GM19239 (cell line): ENCODE results near the gene SGK1.
"Not testable (repeated sequence)": the region's sequence is repeated elsewhere in the genome, so short reads cannot be mapped to it uniquely, and the experiment has no call there.

Experiments
- DNase-seq: peaks from one replicate; pipeline ENCODE4 v3.0.0; 2011; ENCODE audit warnings: low spot score; ENCODE audit not compliant: insufficient read length
- FAIRE-seq: peaks from 2 replicates; lab custom pipeline; 2011; peaks lifted over from hg19 to GRCh38; lab: Jason Lieb, UNC

The SGK1 gene

DNA sequence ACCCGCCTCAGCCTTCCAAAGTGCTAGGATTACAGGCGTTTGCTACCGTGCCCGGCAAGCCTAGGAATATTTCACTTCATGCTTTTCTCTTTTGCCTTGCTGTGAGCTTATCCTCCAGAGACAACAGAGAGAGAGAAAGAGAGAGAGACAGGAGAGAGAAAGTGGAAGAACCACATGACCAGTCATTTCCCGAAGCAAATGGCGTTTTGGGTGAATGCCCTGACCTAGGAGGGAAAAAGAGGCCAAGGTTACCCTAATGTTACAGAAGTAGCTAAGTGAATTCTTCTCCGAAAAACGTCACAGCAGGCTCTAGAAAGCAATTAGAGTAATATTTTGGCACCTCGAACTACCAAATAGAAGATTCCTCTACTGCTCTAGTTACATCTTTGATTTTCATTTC is 9.1 kb downstream of the SGK1 start:
- FAIRE-seq (no peak), DNase-seq (no peak)

DNA sequence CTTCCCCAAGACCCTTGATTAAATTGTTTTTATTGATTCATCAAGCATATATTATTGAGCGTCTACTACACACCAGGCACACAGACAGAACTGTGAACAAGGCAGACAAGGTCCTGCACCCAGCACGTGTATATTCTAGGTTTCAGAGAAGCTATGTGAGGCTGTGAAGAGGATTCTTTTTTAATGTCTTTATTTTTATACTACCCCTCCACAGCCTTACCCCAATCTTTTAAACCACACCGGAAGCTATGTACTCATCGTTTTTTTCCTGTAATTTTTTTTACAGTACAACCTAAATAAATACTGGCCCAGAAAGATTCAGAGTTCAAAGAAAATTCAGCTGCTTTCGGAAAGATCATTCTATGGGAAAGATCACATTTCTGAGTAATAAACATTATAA is 10.0 kb downstream of the SGK1 start:
- DNase-seq = no peak

DNA sequence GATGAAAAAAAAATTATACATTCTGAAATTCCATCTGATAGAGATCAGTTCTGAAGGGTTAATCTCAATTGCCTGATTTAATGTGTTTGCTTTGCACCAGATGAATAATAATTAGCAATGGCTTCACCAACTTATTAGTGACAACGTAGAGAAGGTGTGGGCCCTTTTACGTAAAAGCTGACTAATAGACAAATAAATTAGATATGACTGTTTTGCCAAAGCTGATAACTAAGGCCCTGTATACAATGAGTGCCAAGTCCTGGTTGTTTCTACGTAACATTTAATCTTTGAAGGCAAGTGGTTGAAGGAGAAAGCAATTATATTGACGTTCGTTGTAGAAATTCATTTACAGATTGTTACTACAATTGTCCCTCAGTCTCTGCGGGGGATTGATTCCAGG is 10.8 kb downstream of the SGK1 start:
- FAIRE-seq (no peak), DNase-seq (no peak)

More for the DNA sequence above, 10.0 kb downstream of the SGK1 start:
- FAIRE-seq = no peak

DNA sequence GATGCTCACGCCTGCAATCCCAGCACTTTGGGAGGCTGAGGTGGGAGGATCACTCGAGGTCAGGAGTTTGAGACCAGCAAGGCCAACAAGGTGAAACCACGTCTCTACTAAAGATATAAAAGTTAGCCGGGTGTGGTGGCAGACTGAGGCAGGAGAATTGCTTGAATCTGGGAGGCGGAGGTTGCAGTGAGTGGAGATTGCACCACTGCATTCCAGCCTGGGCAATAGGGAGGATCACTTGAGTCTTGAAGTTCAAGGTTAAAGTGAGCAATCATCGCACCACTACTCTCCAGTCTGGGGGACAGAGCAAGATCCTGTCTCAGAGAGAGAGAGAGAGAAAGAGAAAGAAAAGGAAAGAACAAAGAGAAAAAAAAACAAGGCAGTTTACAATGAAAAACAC is 13.5 kb downstream of the SGK1 start:
- DNase-seq, FAIRE-seq: not testable (repeated sequence)

DNA sequence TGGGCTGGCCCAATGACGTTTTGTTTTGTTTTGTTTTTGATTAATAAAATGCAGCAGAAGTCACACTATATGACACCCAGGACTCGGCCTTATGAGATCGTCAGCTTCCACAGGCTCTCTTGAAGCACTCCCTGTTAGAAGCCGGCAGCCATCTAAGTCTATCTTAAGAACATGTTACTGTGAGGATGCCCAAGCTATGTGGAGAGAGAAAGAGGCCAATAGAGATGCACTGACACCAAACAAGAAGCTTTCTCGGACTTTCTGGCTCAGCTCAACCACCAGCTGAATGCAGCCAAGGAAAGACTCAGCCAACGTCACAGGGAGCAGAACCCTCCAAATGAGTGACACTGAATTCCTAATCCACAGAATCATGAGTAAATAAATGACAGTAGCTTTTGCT is 14.0 kb downstream of the SGK1 start:
- FAIRE-seq (no peak), DNase-seq (no peak)

DNA sequence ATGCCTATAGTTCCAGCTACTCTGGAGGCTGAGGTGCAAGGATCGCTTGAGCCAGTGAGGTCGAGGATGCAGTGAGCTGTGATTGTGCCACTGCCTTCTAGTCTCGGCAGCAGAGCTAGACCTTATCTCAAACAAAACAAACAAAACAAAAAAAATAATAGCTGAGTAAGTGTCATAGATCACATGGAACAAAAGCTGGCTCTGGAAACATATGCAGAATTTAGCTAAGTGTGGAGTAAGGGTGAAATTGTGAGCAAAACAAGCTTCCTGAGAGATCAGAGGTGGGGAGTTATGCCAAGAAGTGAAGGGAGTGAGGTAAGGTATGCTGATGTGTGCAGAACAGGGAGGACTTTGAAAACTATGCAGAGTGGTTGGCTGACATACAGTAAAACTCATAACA is 18.7 kb downstream of the SGK1 start:
- DNase-seq (no peak), FAIRE-seq (no peak)

DNA sequence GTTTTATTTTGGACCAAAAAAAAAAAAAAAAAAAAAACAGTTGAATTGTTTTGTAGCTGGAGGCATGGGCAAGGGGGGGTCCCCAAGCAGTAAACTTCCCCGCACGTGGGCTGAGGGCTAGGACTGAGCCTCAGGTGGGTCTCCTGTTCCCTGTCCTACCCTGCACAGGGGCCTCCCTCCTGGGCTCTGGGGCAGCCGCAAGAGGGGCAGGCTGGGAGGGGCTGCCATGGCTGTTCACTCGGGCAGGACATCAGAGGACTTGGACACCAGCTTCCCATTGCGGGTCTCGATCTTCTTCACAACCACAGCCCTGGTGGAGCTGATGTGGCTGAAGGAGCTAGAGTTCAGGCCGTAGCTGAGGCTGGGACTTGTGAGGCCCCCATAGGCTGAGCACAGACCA is 21.1 kb downstream of the SGK1 start:
- FAIRE-seq (no peak), DNase-seq (no peak)

DNA sequence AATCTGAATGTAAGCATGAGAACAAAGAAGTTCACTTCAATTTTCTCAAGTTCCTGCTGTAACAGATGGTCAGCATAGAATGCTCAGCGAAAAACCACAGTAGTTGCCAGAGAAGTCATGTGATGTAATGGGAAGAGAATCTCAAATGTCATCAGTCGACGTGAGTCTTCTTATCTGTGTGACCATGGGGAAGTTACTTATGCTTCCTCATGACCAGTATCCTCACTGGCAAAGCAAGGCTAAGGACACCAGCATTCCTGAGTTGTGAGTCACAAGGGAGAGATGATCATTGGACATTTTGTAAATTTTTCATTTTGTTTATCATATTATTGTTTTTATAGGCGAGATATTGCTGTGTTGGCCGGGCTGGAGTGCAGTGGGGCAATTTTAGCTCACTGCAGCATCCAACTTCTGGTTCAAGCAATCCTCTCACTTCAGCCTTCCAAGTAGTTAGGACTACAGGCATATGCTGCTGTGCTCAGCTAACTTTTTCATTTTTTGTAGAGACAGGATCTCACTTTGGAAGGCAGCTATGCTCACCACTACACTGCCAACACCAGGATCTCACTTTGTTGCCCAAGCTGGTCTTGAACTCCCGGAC is 21.9 kb downstream of the SGK1 start:
- FAIRE-seq (peak; percentile 26), DNase-seq (peak; percentile 9)

DNA sequence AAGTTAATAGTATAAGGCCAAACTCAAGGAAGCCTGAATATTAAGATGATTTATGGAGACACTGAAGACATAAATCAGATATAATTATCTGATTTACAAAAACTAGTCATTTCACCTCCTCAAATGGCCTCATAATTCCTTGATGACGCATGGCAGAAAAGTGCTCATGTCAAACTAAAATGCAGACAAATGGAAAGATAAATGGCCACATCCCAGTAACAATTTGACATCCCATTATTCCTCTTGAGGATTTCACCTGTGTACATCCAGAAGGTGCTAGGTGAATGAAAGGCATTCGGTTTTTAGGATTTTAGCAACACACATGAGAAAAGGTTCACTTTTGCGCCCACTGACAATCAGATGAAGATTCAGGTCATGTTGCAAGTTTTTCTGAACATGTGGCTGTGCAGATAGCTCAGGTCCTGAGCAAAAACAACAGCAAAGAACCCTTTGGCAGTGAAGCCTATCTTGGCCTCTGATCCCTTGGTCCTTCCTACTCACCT is 24.2 kb downstream of the SGK1 start:
- FAIRE-seq (no peak), DNase-seq (no peak)

DNA sequence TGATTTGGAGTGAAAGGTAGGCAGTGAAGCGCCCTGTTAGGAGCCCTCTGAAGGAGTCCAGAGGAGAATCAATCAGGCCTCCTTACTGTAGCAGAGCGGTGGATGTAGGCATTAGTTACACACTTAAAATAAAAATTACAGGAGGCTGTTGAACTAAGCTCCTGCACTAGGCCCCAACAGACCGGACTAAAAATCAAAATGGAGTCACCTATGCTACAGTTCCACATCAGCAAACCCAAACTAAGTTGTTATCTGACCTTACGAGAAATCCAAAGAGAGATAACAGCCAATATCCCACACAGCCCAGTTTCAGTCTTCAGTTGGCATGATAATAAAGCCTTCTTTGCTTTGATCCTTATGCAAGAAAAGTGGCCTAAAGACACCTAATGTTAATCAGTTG is 26.8 kb downstream of the SGK1 start:
- no peak for FAIRE-seq

DNA sequence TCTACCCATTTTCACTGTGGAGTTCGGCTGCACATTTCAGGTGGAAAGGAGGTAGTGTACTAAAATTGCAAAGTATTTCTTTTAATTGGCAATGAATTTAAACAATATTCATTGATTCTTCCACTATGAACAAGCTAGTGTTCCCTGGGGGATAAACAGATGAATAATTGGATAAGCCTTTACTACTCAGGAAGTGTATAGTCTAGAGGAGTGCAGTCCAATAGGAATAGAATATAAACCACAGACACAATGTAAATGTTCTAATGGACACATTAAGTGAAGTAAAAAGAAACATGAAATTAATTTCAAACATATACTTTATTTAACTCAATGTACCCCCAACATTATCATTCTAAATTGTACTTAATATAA is 28.7 kb downstream of the SGK1 start:
- DNase-seq (no peak), FAIRE-seq (no peak)

More for the DNA sequence above, 26.8 kb downstream of the SGK1 start:
- no peak for DNase-seq

DNA sequence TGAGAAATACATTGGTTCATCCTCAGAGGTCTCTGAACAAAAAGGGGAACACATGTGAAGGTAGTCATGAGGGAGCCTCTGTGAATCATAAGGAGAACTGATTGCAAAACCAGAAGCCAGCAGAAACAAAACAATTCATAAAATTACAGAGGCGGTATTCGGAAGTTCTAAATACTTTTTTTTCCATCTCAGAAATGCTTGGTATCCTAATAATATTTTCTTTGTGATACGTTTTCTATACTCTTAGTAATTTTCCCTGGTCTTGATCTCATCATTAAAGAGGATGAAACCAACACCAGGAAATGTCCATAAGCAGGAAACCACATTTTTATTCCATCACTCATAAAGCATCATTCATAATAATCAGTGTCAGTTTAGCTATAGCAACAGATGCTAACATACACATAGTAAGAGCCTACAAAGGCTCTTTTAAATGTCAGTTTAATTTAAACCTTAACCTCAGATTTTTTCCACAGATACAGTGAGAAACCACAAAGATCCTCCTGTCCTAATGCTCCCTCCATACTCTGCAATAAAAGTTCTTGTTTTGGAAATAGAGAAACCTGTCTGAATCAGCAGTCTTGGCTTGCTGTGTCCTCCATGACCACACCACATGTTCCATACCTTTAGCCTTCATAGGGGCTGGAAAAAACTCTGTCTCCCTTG is 29.2 kb downstream of the SGK1 start:
- DNase-seq = no peak
- no peak for FAIRE-seq

DNA sequence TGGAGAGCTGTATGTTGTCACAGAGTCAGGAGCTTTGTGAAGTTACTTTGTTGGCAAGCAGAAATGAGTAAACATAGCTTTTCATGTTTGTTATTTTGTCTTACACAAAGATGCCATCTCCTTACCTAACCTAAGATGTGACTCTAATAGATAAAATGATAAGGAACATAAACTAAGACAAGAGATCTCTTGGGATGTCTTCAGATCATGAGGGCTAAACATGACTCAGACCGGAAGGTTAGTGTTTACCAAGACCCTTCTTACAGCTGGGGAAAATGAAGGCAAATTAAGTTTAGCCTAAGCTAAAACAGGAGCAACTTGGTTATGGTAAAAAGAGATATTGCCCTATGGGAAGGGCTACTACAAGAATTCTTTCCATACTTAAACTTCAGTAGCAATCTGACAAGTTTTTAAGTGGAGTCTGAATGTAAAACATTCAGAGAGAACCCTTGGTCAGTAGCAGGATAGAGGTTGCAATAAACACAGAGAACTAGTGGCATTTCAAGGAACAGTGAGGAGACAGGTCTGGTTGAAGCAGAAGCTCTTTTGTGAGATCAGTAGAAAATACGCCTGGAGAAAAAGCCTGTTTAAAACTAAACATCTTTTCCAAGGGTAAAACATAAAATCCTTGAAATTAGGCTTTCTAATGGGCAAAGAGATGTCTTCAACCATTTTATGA is 29.9 kb downstream of the SGK1 start:
- no peak for DNase-seq

DNA sequence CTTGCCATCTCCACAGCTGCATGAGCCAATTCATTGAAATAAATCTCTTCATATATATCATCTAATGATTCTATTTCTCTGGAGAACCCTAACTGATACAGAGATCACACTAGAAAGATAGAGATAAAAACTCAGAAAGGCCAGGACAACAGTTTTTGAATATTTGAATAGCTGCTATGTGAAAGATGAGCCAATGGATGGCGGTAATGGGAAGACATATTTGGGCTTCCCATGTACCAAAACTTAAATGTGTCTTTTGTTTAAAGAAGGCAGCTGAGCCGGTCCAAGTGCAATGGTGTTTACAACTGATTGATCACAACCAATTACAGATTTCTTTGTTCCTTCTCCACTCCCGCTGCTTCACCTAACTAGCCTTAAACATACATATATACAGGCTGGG is 35.1 kb downstream of the SGK1 start:
- DNase-seq (no peak), FAIRE-seq (no peak)

More for the DNA sequence above, 29.9 kb downstream of the SGK1 start:
- peak; percentile 58 for FAIRE-seq

DNA sequence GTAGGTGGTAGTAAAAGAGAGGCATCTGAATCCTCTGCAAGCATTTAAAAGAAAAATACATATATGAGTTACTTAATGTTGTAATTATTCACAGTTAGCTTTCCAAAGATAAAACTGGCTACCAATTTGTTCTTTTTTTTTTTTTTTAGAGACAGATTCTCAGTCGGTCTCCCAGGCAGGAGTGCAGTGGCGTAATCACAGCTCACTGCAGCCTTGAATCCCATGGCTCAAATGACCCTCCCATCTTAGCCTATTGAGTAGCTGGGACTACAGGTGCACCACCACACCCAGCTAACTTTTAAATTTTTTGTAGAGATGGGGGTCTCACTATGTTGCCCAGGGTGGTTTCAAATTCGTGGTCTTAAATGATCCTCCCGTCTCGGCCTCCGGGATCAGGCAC is 36.5 kb downstream of the SGK1 start:
- FAIRE-seq = no peak
- no peak for DNase-seq

DNA sequence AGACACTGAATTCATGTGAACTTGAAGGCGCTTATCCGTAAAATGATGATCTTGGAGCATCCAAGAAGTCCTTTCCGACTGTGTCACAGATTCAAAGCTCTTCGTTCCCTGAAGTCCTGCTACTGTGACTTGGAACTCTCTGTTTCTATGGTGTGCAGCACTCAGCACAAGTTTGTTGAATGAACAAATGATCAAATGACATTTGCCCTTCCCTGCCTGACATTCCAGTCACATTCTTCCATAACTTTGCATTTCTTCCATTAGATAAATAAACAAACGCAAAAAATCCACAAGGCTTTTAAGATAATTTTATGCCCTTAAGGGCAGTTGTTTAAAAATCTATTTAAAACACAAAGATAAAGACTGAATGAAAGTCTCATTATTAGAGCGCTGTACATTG is 39.9 kb downstream of the SGK1 start:
- FAIRE-seq (no peak), DNase-seq (no peak)

DNA sequence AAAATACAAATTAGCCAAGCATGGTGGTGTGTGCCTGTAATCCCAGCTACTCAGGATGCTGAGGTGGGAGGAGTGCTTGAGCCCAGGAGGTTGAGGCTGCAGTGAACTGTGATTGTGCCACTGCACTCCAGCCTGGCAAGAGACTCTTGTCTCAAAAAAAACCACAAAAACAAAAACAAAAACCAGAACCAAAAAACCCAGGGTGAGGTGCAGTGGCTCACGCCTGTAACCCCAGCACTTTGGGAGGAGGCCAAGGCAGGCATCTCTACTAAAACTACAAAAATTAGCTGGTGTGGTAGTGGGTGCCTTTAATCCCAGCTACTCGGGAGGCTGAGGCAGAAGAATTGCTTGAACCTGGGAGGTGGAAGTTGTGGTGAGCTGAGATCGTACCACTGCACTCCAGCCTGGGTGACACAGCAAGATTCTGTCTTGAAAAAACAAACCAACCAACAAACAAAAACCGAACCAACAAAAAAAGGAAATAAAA is 41.0 kb downstream of the SGK1 start:
- not testable (repeated sequence) for DNase-seq, FAIRE-seq

DNA sequence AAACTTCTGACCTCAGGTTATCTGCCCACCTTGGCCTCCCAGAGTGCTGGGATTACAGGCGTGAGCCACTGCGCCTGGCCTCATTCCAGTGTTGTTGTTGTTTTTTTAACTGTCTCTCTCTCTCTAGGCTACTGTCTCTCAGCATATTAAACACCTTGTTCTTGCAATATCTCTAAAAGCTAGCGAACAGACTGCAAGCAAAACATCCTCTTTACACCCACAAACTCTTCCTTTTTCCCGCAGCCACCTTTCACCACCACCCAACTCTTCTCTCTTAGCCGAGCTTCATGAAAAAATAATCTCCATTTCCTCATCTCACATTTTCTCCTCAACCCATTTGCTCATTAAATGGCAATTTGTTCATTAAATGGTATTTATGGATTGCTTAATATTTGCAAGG is 45.5 kb downstream of the SGK1 start:
- no peak for DNase-seq
- no peak for FAIRE-seq

DNA sequence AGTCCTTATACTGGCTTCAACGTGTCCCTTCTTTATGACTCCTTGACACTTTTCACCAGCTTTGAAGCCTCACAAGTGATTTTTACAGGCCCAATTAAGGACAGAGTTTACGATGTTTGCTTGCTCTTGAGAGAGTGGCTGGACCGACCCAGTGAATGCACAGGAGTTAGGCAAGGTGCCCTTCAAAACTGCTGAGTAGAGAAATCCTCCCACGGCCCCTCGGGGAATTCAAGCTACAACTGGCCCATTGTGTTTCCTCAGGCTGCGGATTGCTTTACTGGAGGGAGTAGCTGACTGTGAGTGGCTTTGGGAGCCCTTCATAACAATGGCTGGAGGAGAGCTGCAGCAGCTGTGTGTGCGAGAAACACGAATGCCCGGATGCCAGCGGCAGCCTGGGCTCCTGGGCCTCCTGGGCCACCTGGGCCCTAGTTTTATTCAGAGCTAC is 50.0 kb downstream of the SGK1 start:
- no peak for DNase-seq

DNA sequence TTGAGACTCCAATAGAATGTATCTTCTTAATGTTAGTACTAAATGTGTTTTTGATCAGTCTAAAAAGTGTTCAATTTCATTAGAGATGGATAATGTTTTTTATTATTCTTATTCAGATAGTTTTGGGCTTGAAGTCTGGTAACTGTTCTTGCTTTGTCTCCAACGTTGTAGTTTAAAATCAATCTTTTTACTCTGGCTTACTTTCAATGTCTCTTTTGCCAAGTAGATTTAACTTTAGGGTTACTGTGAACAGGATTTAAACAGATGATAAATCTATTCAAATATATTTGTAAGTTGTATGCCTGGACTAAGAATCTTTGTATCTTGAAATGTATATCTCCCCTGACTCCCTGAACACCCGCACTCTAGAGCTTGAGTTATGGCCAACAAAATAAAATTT is 51.1 kb downstream of the SGK1 start:
- FAIRE-seq = no peak
- DNase-seq = no peak

More for the DNA sequence above, 50.0 kb downstream of the SGK1 start:
- no peak for FAIRE-seq

DNA sequence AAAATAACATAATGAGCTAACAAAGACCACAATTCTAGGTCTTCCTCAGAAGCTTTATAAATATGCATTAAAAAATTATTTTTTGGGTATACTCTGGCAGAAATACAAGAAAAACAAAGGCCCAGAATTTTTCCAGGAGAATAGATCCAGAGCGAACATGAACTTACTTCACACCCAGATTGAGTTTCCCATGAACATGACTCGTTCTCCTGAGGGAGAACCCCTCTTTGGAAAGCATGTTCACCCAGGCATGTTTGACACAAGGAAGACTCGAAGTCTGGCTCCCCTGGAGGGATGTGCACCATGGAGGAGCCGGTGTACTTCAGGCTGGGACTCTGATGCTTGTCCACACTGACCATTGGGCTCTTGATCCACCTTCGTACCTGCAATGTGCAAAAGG is 56.1 kb downstream of the SGK1 start:
- DNase-seq (no peak), FAIRE-seq (no peak)
